GM18858 (cell line): Measurements from ENCODE around the gene GJC3.
"Not testable (repeated sequence)": the region's sequence is repeated elsewhere in the genome, so short reads cannot be mapped to it uniquely, and the experiment has no call there.

Experiments used
- ATAC-seq: cut with Tn5 transposase; IDR thresholded peaks from one replicate; pipeline ENCODE4 v1.9.1; 2021; ENCODE audit not compliant: unreplicated experiment

Gene GJC3

DNA sequence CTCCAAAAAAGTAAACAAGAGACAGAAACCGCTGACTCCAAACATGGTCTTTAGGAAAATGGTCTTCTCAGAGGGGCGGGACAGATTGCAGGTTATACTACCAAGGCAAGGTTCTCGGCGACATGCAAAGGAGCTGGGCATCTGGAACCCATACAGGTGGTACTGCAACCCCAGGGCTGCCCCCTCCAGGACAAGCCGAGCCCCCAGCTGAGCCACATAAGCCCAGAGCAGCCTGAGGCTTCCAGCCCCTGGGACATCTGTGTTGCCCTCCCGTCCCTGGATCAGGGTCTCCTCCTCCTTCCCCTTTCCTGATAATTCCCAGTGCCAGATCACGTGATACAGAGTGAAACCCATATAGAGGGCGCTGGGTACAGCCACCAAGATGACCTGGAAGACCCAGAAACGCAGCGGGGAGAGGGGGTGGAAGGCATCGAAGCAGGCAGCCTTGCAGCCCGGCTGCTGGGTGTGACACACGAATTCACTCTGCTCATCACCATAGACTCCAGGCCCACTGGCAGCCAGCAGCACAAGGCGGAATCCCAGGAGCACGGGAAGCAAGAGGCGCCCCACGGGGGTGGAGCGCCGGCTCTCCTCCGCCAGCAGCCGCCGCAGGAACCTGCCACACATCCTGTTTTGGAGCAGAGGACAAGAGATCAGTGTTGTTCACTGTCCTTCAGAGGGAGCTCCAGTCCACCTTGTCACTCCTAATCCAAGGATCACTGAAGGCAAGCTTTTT is at the start of gene GJC3:
TSS of gene GJC3 (minus strand) at position 627 of the 736 bp plus-strand sequence. CDS start at position 627, 0 bp downstream.
- ATAC-seq, result no peak

DNA sequence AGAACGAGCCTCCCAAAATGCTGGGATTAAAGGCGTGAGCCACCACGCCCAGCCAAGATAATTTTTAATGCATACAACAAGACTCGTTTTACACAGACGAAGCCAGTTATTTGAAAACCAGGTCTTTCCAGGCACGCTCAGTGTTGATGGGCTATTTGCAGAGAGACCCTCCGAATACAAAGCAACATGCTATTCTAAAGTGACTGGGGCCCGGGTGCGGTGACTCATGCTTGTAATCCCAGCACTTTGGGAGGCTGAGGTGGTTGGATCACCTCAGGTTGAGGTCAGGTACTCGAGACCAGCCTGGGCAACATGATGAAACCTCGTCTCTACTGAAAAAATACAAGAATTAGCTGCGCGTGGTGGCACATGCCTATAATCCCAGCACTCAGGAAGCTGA is 47.2 kb upstream of the GJC3 start:
- no peak for ATAC-seq

DNA sequence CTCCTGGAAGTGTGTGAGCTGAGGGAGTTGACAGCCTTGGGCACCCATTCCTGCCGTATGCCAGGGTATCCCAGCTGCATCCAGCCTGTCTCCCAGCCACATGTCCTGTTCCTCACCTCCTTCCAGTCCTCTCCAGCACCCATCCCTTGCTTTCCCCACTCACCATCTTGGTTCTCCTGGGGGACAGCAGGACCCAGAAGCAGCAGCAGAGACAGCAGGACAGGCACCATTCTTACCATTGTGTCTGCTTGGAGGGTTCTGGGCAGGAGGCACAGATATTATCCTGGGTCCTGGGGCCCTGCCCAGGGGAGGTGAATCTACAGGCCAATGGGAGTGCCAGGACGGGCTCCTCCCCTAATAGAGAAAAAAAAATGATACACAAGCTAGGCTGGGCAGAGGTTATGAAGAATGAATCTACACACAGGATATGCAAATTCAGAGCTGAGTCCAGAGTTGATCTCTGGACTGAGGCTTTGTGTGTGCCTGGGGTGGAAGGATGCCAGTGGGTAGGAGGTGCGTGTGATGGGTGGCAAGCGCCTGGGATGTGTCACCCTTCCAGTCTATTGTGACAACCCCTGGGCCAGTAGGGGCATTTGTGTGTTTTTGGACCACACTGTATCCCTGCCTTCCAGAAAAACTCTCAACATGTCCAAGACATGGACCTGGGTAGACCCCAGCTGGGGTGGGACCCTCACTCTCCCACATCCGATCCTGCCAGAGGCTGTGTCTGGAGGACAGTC is 46.5 kb upstream of the GJC3 start, which contains the start of gene AZGP1:
TSS of gene AZGP1 (minus strand) at position 250 of the 740 bp plus-strand sequence. CDS start at position 239, 11 bp downstream.
- no peak for ATAC-seq

- ATAC-seq, result no peak
Observed at GRCh38 chr7:99974681-99975080, 45.3 kb upstream of the GJC3 start.

DNA sequence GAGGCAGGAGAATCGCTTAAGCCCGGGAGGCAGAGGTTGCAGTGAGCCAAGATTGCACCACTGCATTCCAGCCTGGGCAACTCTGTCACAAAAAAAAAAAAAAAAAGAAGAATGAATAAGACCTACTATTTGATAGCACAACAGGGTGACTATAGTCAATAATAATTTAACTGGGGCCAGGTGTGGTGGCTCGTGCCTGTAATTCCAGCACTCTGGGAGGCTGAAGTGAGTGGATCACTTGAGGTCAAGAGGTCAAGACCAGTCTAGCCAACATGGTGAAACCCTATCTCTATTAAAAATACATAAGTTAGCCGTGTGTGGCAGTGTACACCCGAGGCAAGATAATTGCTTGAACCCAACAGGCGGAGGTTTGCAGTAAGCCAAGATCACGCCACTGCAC is 44.4 kb upstream of the GJC3 start:
- ATAC-seq, result not testable (repeated sequence)

GRCh38 chr7:99971242-99971641 is 41.8 kb upstream of the GJC3 start:
- no peak for ATAC-seq

- ATAC-seq, result not testable (repeated sequence)
Observed at GRCh38 chr7:99969813-99970212, 40.4 kb upstream of the GJC3 start.

DNA sequence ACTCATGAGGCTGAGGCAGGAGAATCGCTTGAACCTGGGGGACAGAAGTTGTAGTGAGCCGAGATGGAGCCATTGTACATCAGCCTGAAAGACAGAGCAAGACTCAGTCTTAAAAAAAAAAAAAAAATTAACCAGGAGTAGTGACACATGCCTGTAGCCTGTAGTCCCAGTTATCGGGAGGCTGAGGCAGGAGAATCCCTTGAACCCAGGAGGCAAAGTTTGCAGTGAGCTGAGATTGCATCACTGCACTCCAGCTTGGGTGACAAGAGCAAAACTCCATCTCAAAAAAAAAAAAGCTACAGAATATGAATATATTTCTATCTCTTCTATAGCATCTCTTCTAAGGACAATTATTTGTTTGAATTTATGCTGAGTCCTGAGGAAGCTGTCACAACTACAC is 39.9 kb upstream of the GJC3 start:
- ATAC-seq, result no peak

DNA sequence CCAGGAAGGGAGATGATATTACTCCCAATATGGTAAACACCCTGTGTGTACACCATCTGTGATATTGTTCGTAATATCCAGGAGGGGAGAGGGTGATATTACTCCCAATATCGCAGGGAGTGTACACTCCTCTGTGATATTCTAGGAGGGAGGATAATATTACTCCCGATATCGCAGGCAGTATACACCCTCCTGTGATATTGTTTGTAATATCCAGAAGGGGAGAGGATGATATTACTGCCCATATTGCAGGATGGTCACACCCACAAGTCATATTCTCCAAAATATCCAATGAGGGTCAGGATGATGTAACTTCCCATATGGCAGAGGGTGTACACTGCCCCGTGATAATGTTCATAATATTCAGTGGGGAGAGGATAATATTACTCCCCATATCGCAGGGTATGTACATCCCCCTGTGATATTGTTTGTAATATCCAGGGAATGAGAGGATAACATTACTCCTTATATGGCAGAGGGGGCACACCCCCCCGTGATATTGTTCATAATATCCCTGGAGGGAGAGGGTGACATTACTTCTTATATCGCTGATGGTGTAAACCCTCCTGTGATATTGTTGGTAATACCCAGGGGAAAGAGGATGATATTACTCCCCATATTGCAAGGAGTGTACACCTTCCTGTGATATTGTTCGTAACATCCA is 29.3 kb upstream of the GJC3 start:
- ATAC-seq, result no peak

GRCh38 chr7:99955247-99955646 is 25.8 kb upstream of the GJC3 start:
- ATAC-seq, result no peak

DNA sequence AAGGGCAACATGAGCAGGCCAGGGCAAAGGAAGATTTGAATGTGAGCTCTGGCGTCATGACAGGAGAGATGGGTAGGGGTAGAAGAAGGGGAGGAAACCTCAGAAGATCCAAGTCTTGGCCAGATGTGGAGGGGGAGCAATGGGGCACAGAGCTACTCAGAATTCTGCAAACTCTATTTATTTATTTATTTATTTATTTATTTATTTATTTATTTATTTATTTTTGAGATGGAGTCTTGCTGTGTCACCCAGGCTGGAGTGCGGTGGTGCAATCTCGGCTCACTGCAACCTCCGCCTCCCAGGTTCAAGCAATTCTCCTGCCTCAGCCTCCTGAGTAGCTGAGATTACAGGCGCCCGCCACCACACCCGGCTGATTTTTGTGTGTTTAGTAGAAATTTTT is 25.2 kb upstream of the GJC3 start:
- ATAC-seq, result not testable (repeated sequence)

- no peak for ATAC-seq
Observed at GRCh38 chr7:99953649-99954048, 24.2 kb upstream of the GJC3 start.

DNA sequence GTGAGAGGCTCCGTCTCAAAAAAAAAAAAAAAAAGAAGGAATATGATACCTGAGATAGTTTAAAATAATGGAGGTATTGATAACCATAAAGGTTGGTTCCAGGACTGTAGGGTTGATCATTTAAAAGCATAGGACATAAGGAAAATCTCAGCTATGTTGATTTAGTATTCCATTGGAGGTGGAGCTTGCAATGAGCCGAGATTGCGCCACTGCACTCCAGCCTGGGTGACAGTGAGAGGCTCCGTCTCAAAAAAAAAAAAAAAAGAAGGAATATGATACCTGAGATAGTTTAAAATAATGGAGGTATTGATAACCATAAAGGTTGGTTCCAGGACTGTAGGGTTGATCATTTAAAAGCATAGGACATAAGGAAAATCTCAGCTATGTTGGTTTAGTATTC is 23.2 kb upstream of the GJC3 start:
- not testable (repeated sequence) for ATAC-seq

GRCh38 chr7:99950819-99951218 is 21.4 kb upstream of the GJC3 start:
- ATAC-seq, result not testable (repeated sequence)

- no peak for ATAC-seq
Observed at GRCh38 chr7:99949645-99950228, 20.3 kb upstream of the GJC3 start.

DNA sequence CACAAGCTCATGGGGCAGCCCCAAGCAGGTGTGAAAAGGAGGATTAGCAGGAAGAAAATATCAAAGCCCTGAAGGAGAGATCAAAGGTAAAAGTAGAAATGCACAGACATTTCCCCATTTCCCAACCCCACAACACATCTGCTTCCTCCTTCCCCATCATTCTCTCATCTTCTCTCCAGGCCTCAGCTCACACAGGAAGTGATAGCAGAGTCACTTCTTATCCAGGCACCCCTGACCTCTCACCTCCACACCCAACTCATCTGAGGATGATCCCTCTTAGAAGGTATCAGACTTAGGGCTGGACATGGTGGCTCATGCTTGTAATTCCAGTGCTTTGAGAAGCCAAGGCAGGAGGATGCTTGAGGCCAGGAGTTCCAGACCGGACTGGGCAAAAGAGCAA is 18.2 kb upstream of the GJC3 start:
- no peak for ATAC-seq

GRCh38 chr7:99944497-99945070 is 15.2 kb upstream of the GJC3 start:
- no peak for ATAC-seq

GRCh38 chr7:99943641-99944496 is 14.4 kb upstream of the GJC3 start:
- ATAC-seq, result no peak

- no peak for ATAC-seq
Observed at GRCh38 chr7:99938296-99938695, 8.9 kb upstream of the GJC3 start.

GRCh38 chr7:99935009-99935408 is 5.6 kb upstream of the GJC3 start:
- not testable (repeated sequence) for ATAC-seq
